ENCODE measurements around the gene MATCAP1. TPM values are rescaled to one million over a fixed set of nuclear protein-coding genes. Genes with fewer than 3 reads are reported as not detected.

Gene MATCAP1
- total and polyA plus RNA-seq, 8 donors = 4.8 to 55.6 (median 14.7) TPM

DNA sequence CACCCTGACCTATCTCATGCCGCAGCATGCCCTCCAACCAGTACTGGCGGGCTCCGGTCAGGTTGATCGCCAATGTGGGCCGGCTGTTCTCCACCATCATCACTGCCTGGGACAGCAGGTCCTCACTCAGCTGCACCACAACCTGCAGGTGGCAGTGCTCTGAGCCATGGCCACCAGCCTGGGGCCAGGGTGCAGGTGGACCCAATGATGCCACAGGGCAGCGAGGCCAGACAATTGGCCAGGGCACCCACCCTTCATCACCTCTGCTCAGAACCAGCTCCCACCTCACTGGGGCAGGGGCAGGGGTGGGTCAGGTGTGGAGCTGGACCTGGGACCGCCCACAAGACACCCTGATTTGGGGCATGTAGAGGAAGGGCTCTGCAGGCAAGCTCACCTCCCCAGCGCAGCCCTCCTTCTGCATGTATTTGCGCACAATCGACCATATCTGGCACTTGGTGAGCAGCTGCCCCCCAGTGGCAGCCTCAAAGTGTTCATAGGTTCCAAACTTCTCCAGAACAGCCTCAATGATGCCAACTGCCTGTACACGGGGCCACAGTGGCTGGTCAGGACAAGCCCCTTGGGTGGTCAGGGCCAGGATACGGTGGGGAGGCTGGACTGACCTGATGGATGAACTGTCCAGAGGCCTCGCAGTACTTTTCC lies 4.2 kb downstream of the MATCAP1 start:
- peaks cover 0 to 15% (median 7%) of the 10 kb centered on the region in 3 donors for H3K4me1 ChIP-seq
- H3K9me3 ChIP-seq = no peaks in the 10 kb centered on the region
- intact Hi-C loops (cut with DNase I) = loop anchor here in 1 of 3 donors (10.0 kb wide), 1 partner anchor 165 kb away; no protein-coding TSS in a partner anchor
- H3K27ac ChIP-seq = no peak overlapping the region
- TF ChIP-seq, protein P1, sequence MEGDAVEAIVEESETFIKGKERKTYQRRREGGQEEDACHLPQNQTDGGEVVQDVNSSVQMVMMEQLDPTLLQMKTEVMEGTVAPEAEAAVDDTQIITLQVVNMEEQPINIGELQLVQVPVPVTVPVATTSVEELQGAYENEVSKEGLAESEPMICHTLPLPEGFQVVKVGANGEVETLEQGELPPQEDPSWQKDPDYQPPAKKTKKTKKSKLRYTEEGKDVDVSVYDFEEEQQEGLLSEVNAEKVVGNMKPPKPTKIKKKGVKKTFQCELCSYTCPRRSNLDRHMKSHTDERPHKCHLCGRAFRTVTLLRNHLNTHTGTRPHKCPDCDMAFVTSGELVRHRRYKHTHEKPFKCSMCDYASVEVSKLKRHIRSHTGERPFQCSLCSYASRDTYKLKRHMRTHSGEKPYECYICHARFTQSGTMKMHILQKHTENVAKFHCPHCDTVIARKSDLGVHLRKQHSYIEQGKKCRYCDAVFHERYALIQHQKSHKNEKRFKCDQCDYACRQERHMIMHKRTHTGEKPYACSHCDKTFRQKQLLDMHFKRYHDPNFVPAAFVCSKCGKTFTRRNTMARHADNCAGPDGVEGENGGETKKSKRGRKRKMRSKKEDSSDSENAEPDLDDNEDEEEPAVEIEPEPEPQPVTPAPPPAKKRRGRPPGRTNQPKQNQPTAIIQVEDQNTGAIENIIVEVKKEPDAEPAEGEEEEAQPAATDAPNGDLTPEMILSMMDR (IDR thresholded peaks at IDR 0.05) = no peak
- ATAC-seq (no peak), FAIRE-seq (no peak), DNase-seq (peak in 2 of 6 donors; percentile 43 to 70)
- H3K4me3 ChIP-seq = no peak overlapping the region
- WGBS, 2 donors = 89 to 91% methylated on average over 13 of the region's 13 CpGs
- H3K36me3 ChIP-seq = no peaks in the 10 kb centered on the region
- H3K27me3 ChIP-seq = no peaks in the 10 kb centered on the region

DNA sequence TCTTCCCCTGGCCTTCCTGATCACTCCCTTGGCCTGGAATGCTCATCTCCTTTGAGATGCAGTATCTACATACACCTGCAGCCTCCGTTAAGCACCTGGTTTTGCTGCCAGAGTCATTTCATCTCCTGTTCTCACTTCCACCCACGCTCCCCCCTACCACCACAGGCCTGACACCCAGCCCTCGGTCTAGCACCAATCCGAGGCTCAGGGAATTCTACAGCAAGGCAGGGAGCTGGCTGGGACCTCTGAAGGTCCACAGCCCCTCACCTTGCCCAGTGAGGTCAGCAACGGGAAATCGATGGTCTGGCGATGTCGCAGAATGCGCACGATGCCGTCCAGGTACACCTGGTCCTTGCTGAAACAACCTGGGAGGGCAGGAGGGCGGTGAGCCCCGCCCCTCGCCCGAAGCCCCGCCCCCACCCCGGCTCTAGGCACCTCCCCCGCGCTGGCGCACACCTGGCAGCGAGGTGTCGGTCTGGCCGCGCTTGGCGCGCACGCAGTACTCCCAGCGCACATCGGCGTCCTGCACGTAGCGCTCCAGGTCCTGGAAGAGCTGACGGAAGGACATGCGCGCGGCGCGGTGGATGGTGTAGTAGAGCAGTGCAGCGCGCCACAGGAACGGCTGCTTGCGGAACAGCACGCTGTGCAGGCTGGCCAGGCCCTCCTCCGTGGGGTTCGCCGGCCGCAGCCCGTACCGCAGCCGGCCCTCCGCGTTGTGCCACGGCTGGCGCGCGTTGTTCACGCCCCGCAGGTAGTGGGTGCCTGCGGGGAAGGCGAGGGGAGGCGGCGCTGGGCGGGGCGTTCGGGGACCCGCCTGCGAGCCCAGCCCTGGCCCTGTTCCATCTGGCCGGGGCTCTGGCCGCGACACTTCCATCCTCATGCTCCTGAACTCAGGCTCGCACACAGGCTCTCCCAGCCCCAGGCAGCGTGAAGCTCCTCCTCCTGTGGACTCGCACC lies 5.7 kb downstream of the MATCAP1 start:
- no peak for FAIRE-seq
- ATAC-seq = peak; percentile 82 to 86 (median 83)
- Histone ChIP-seq H3K36me3 (no peaks in the 10 kb centered on the region), H3K4me3 (peak overlapping the region in 3 of 4 donors; percentile 34 to 61 (median 44)), H3K9me3 (no peaks in the 10 kb centered on the region), H3K4me1 (peaks cover 0 to 16% (median 4%) of the 10 kb centered on the region in 3 donors), H3K27me3 (no peaks in the 10 kb centered on the region), H3K27ac (peak overlapping the region; percentile 82 to 91 (median 83))
- intact Hi-C loops (cut with DNase I) = no loop called here
- WGBS, 2 donors = 2 to 3% methylated on average over 68 to 73 of the region's 73 CpGs
- TF ChIP-seq, protein P1 (IDR thresholded peaks at IDR 0.05) = no peak
- DNase-seq = peak; percentile 83 to 99 (median 93)

DNA sequence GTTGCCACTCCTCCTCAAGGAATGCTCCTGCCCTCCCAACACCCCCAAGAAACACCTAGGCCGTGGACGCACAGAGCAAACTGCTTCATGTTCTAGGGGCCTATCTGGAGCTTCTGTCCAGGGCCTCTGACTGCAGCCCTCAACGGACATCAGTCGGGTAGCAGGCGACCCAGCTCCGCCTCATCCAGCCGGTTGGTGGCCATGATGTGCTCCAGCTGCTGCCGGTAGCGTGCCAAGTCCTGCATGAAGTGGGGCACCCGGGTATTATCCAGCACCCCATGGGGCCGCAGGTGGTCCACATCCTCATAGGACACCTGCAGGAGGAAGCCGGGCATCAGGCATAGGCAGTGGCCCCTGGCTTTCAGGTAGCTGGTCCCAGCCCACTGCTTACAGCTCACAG lies 7.1 kb downstream of the MATCAP1 start:
- DNase-seq (peak in 1 of 6 donors; percentile 78), ATAC-seq (no peak), FAIRE-seq (no peak)
- WGBS, 2 donors = 89 to 92% methylated on average over 12 of the region's 12 CpGs
- H3K4me1 ChIP-seq = peaks cover 0 to 12% (median 0%) of the 10 kb centered on the region in 3 donors
- no peaks in the 10 kb centered on the region for H3K9me3 ChIP-seq
- H3K4me3 ChIP-seq = no peak overlapping the region
- H3K27me3 ChIP-seq = no peaks in the 10 kb centered on the region
- H3K27ac ChIP-seq = no peak overlapping the region
- TF ChIP-seq, protein P1 (IDR thresholded peaks at IDR 0.05) = no peak
- intact Hi-C loops (cut with DNase I) = no loop called here
- H3K36me3 ChIP-seq = no peaks in the 10 kb centered on the region

DNA sequence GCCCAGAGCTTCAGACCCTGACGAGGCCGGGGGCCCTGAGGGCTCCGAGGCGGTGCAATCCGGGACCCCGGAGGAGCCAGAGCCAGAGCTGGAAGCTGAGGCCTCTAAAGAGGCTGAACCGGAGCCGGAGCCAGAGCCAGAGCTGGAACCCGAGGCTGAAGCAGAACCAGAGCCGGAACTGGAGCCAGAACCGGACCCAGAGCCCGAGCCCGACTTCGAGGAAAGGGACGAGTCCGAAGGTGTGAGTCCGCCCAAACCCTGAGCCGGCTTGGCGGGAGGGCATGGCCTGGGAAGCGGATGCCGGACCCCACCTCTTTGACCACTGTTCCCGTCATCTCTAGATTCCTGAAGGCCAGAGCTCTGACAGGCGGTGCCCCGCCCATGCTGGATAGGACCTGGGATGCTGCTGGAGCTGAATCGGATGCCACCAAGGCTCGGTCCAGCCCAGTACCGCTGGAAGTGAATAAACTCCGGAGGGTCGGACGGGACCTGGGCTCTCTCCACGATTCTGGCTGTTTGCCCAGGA lies 9.0 kb downstream of the MATCAP1 start:
- no peaks in the 10 kb centered on the region for H3K27me3 ChIP-seq
- H3K36me3 ChIP-seq = no peaks in the 10 kb centered on the region
- WGBS, 2 donors = 75 to 76% methylated on average over 31 of the region's 31 CpGs
- peak in 2 of 6 donors; percentile 55 to 86 for DNase-seq
- ATAC-seq = no peak
- peak overlapping the region in 2 of 4 donors; percentile 32 to 36 for H3K4me3 ChIP-seq
- peaks cover 0 to 19% (median 3%) of the 10 kb centered on the region in 3 donors for H3K4me1 ChIP-seq
- intact Hi-C loops (cut with DNase I) = no loop called here
- H3K9me3 ChIP-seq = no peaks in the 10 kb centered on the region
- H3K27ac ChIP-seq = peak overlapping the region; percentile 58 to 85 (median 81)
- TF ChIP-seq, protein P1 (IDR thresholded peaks at IDR 0.05) = no peak
- FAIRE-seq = no peak
